ENCODE data around the gene CDON. TPM values are rescaled to one million over a fixed set of nuclear protein-coding genes. Genes with fewer than 3 reads are reported as not detected.

Gene CDON
- total RNA-seq, 1 experiment from 2014 or later = 0.91 TPM

DNA sequence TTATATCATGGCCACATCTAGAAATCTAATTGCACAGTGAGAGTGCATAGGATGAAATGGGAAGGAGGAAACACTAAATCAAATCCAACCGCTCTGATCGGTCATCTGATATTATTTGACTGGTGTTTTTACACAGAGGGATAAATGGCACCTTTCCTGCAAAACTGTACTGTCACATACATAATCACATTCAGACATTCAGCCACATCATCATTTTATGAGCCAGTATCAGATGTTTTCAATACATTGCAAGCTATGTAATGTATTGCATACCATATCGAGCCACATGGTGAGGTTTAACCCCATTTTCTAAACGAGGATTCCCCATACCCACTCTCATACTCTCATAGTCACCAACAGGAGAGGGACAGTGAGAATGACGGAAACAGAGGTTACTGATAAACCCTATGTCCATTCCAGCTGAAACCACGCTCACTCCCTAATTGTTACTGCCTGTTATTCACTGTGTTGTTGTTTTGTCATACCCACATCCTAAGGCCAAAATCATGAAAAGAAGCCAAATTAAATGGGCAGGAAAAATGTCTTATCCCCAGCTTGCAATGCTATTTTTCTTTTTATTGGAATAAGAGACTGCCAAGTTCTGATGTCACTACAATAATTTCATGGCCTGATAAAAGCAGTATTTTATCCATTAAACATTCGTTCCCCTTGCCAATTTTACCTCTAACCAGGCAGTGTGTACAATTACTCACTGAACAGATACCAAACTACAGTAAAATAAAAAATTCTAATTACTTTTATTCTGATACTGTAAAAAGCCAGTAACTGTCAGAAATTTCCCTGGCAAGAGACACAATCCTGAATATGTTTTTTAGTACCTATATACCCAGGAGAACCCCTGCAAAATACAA lies 9.0 kb downstream of the CDON start:
- Mint-ChIP-seq H3K27me3 (ENCODE audit: insufficient read depth, unreplicated experiment) (no peaks in the 10 kb centered on the region), H3K4me3 (ENCODE audit: unreplicated experiment) (no peak overlapping the region), H3K36me3 (ENCODE audit: insufficient read depth, unreplicated experiment) (no peaks in the 10 kb centered on the region), H3K27ac (ENCODE audit: low read depth, unreplicated experiment) (no peak overlapping the region), H3K9me3 (ENCODE audit: unreplicated experiment) (no peaks in the 10 kb centered on the region), H3K4me1 (ENCODE audit: insufficient read depth, unreplicated experiment) (peaks cover 10% of the 10 kb centered on the region)
- no peak for DNase-seq (ENCODE audit: unreplicated experiment)
- no TSS peak for BruUV-seq (replicated peaks)
- no peak for TF ChIP-seq CTCF (IDR thresholded peaks at IDR 0.05; ENCODE audit: unreplicated experiment)
- CTCF ChIA-PET = interaction anchor here (1.0 to 3.4 kb wide), 4 partner anchors 8 to 128 kb away, joined by 3 to 31 read pairs (median 4); partner anchors contain the start of gene CDON
- POLR2A ChIA-PET = no interaction called here
- intact Hi-C loops (cut with micrococcal nuclease) = no loop called here

DNA sequence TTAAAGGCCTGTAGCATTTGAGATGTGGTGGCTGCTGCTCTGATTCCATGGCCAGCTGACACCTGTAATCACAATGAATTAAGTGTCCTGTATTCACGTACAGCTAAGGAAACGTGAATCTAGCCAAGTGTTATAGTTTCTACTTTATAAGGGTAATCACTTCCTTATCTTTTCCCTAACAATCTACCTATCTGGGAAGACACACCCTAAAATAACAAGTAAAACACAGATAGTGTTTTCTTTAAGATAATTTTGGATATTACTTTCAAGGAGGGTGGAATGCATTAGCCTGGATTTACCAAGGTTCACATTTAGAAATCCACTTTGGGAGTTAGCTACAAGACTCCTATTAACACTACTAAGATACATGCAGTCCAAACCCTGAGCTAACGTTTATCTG lies 11.5 kb downstream of the CDON start:
- CTCF ChIA-PET = interaction anchor here (0.5 to 3.4 kb wide), 9 partner anchors 10 to 138 kb away, joined by 3 to 31 read pairs (median 4); partner anchors contain the start of gene CDON
- H3K9me3 Mint-ChIP-seq (ENCODE audit: unreplicated experiment) = no peaks in the 10 kb centered on the region
- H3K27me3 Mint-ChIP-seq (ENCODE audit: insufficient read depth, unreplicated experiment) = no peaks in the 10 kb centered on the region
- no peak for DNase-seq (ENCODE audit: unreplicated experiment)
- H3K36me3 Mint-ChIP-seq (ENCODE audit: insufficient read depth, unreplicated experiment) = no peaks in the 10 kb centered on the region
- POLR2A ChIA-PET = interaction anchor here (0.8 to 1.0 kb wide), 3 partner anchors 11 to 147 kb away, joined by 3 to 4 read pairs (median 3); partner anchors contain the start of gene CDON
- no TSS peak for BruUV-seq (replicated peaks)
- H3K27ac Mint-ChIP-seq (ENCODE audit: low read depth, unreplicated experiment) = no peak overlapping the region
- H3K4me1 Mint-ChIP-seq (ENCODE audit: insufficient read depth, unreplicated experiment) = peaks cover 10% of the 10 kb centered on the region
- no peak overlapping the region for H3K4me3 Mint-ChIP-seq (ENCODE audit: unreplicated experiment)
- TF ChIP-seq CTCF (IDR thresholded peaks at IDR 0.05; ENCODE audit: unreplicated experiment) = no peak
- intact Hi-C loops (cut with micrococcal nuclease) = no loop called here

DNA sequence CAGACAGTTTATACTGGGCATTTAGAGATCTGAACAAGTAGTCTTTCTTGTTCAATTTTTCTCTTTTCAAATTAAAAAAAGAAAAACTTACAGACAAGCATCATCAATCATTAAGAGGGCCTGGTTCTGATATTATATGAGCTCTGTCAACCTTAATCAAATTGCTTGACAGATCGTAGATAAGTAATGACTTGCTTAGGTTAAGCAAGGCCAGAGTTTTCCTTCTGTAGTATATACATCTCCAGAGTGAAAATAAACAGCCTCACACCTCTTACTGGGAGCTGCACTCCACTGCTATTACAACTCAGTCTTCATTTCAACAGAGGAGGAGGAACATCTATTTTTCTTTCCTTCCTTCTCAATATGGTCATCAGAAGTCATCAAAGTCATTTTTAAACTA lies 13.5 kb downstream of the CDON start:
- CTCF ChIA-PET = interaction anchor here (0.6 to 1.5 kb wide), 4 partner anchors 9 to 1002 kb away, joined by 3 to 5 read pairs (median 4); no protein-coding TSS in a partner anchor
- Mint-ChIP-seq H3K4me3 (ENCODE audit: unreplicated experiment) (no peak overlapping the region), H3K27ac (ENCODE audit: low read depth, unreplicated experiment) (no peak overlapping the region), H3K36me3 (ENCODE audit: insufficient read depth, unreplicated experiment) (peaks cover 4% of the 10 kb centered on the region), H3K4me1 (ENCODE audit: insufficient read depth, unreplicated experiment) (peaks cover 10% of the 10 kb centered on the region), H3K9me3 (ENCODE audit: unreplicated experiment) (no peaks in the 10 kb centered on the region), H3K27me3 (ENCODE audit: insufficient read depth, unreplicated experiment) (no peaks in the 10 kb centered on the region)
- POLR2A ChIA-PET = interaction anchor here (0.6 to 1.4 kb wide), 2 partner anchors 10 to 20 kb away, joined by 3 read pairs; no protein-coding TSS in a partner anchor
- no peak for DNase-seq (ENCODE audit: unreplicated experiment)
- no TSS peak for BruUV-seq (replicated peaks)
- intact Hi-C loops (cut with micrococcal nuclease) = no loop called here
- no peak for TF ChIP-seq CTCF (IDR thresholded peaks at IDR 0.05; ENCODE audit: unreplicated experiment)

- H3K4me3 Mint-ChIP-seq (ENCODE audit: unreplicated experiment) = no peak overlapping the region
- no peak for TF ChIP-seq CTCF (IDR thresholded peaks at IDR 0.05; ENCODE audit: unreplicated experiment)
- BruUV-seq (replicated peaks) = no TSS peak
- CTCF ChIA-PET = interaction anchor here (0.6 to 1.7 kb wide), 3 partner anchors 13 to 167 kb away, joined by 3 to 7 read pairs (median 4); partner anchors contain the start of genes FAM118B and RPUSD4
- no peaks in the 10 kb centered on the region for H3K9me3 Mint-ChIP-seq (ENCODE audit: unreplicated experiment)
- DNase-seq (ENCODE audit: unreplicated experiment) = no peak
- POLR2A ChIA-PET = interaction anchor here (1.4 kb wide), 1 partner anchor 19 kb away, joined by 3 read pairs; no protein-coding TSS in a partner anchor
- H3K27ac Mint-ChIP-seq (ENCODE audit: low read depth, unreplicated experiment) = no peak overlapping the region
- peaks cover 4% of the 10 kb centered on the region for H3K36me3 Mint-ChIP-seq (ENCODE audit: insufficient read depth, unreplicated experiment)
- H3K27me3 Mint-ChIP-seq (ENCODE audit: insufficient read depth, unreplicated experiment) = no peaks in the 10 kb centered on the region
- peaks cover 10% of the 10 kb centered on the region for H3K4me1 Mint-ChIP-seq (ENCODE audit: insufficient read depth, unreplicated experiment)
- intact Hi-C loops (cut with micrococcal nuclease) = no loop called here
These were observed 14.5 kb downstream of the CDON start for GRCh38 chr11:126048197-126048596.

Data from MCF 10A (cell line).